H9 (cell line): ENCODE measurements around the gene SSH3. TPM values are rescaled to one million over a fixed set of nuclear protein-coding genes. Genes with fewer than 3 reads are reported as not detected.

ENCODE experiments used
- DNase-seq: peaks from one replicate; pipeline ENCODE4 v3.0.0-alpha.2; 2017
- H2AFZ ChIP-seq: one replicate; pipeline ENCODE4 v1.6.1; 2013; ENCODE audit warnings: mild to moderate bottlenecking, low read length, control low read depth, moderate library complexity
- H2AK5ac ChIP-seq: 2 replicates; pipeline ENCODE4 v1.6.1; 2013; ENCODE audit warnings: low read length, control low read depth, mixed read lengths; ENCODE audit not compliant: insufficient read length
- H2BK120ac ChIP-seq: one replicate; pipeline ENCODE4 v1.6.1; 2013; ENCODE audit warnings: low read depth, mild to moderate bottlenecking, low read length, control low read depth, inconsistent platforms; ENCODE audit not compliant: poor library complexity, severe bottlenecking
- H2BK12ac ChIP-seq: 2 replicates; pipeline ENCODE4 v1.6.1; 2013; ENCODE audit warnings: low read length, control low read depth, mixed read lengths, low read depth; ENCODE audit not compliant: insufficient read length
- H2BK15ac ChIP-seq: 2 replicates; pipeline ENCODE4 v1.6.1; 2013; ENCODE audit warnings: low read depth, low read length, control low read depth
- H2BK20ac ChIP-seq: one replicate; pipeline ENCODE4 v1.6.1; 2013; ENCODE audit warnings: low read depth, mild to moderate bottlenecking, low read length, control low read depth, inconsistent platforms; ENCODE audit not compliant: poor library complexity, severe bottlenecking
- H2BK5ac ChIP-seq: 2 replicates; pipeline ENCODE4 v1.6.1; 2013; ENCODE audit warnings: low read length, control low read depth, mixed read lengths; ENCODE audit not compliant: insufficient read length
- H3K14ac ChIP-seq: 2 replicates; pipeline ENCODE4 v1.6.1; 2013; ENCODE audit warnings: low read length, control low read depth; ENCODE audit not compliant: insufficient read depth
- H3K18ac ChIP-seq: 2 replicates; pipeline ENCODE4 v1.6.1; 2013; ENCODE audit warnings: low read depth, mild to moderate bottlenecking, mixed read lengths, low read length, control low read depth; ENCODE audit not compliant: insufficient read length
- H3K23ac ChIP-seq: 2 replicates; pipeline ENCODE4 v1.6.1; 2013; ENCODE audit warnings: low read length, control low read depth, mixed read lengths, low read depth; ENCODE audit not compliant: insufficient read length
- H3K23me2 ChIP-seq: 2 replicates; pipeline ENCODE4 v1.6.1; 2013; ENCODE audit warnings: low read depth, mild to moderate bottlenecking, mixed read lengths, low read length, control low read depth; ENCODE audit not compliant: insufficient read length, poor library complexity, severe bottlenecking
- H3K27ac ChIP-seq: 2 replicates; pipeline ENCODE4 v1.5.1; 2013; ENCODE audit warnings: low read length, control low read depth, mixed read lengths, low read depth; ENCODE audit not compliant: insufficient read length
- H3K27me3 ChIP-seq: 2 replicates; pipeline ENCODE4 v1.6.1; 2013; ENCODE audit warnings: low read length, control low read depth, inconsistent platforms; ENCODE audit not compliant: insufficient read depth
- H3K4ac ChIP-seq: 2 replicates; pipeline ENCODE4 v1.6.1; 2013; ENCODE audit warnings: low read depth, mild to moderate bottlenecking, control low read depth, inconsistent platforms, low read length, moderate library complexity
- H3K4me1 ChIP-seq: 2 replicates; pipeline ENCODE4 v1.6.1; 2013; ENCODE audit warnings: low read length, control low read depth, inconsistent platforms; ENCODE audit not compliant: insufficient read depth
- H3K4me2 ChIP-seq: 2 replicates; pipeline ENCODE4 v1.6.1; 2013; ENCODE audit warnings: low read length, control low read depth, mixed read lengths; ENCODE audit not compliant: insufficient read length, insufficient read depth
- H3K56ac ChIP-seq: 2 replicates; pipeline ENCODE4 v1.6.1; 2013; ENCODE audit warnings: low read depth, mild to moderate bottlenecking, mixed read lengths, low read length, control low read depth; ENCODE audit not compliant: insufficient read length
- H3K79me1 ChIP-seq: 2 replicates; pipeline ENCODE4 v1.6.1; 2013; ENCODE audit warnings: low read depth, mild to moderate bottlenecking, moderate library complexity, low read length, control low read depth, inconsistent platforms; ENCODE audit not compliant: insufficient read depth, poor library complexity, severe bottlenecking
- H3K79me2 ChIP-seq: 2 replicates; pipeline ENCODE4 v1.6.1; 2013; ENCODE audit warnings: low read length, control low read depth, inconsistent platforms; ENCODE audit not compliant: insufficient read depth
- H3K9ac ChIP-seq: 2 replicates; pipeline ENCODE4 v1.6.1; 2013; ENCODE audit warnings: low read length, control low read depth, mixed read lengths; ENCODE audit not compliant: insufficient read length; ENCODE audit errors: extremely low read depth
- H3K9me3 ChIP-seq: one replicate; pipeline ENCODE4 v1.6.1; 2013; ENCODE audit warnings: low read depth, low read length, inconsistent platforms; ENCODE audit not compliant: control insufficient read depth
- H3T11ph ChIP-seq: one replicate; pipeline ENCODE4 v1.6.1; 2013; ENCODE audit warnings: mild to moderate bottlenecking, low read length, control low read depth, inconsistent platforms
- H4K20me1 ChIP-seq: one replicate; pipeline ENCODE4 v1.6.1; 2013; ENCODE audit not compliant: control insufficient read depth, insufficient read length, insufficient read depth
- H4K5ac ChIP-seq: 2 replicates; pipeline ENCODE4 v1.6.1; 2013; ENCODE audit warnings: low read depth, mild to moderate bottlenecking, mixed read lengths, low read length, control low read depth; ENCODE audit not compliant: insufficient read length
- H4K8ac ChIP-seq: replicated peaks from 2 replicates; pipeline ENCODE4 v1.6.1; 2013; ENCODE audit warnings: low read length, control low read depth, mixed read lengths, low read depth; ENCODE audit not compliant: insufficient read length
- H4K91ac ChIP-seq: 2 replicates; pipeline ENCODE4 v1.6.1; 2013; ENCODE audit warnings: low read depth, mild to moderate bottlenecking, moderate library complexity, mixed read lengths, low read length, control low read depth; ENCODE audit not compliant: insufficient read length
- H3K27ac Mint-ChIP-seq, 3 experiments: 2 replicates in 2 of 3; 3 replicates in 1 of 3; pipeline ENCODE4 v1.8.0; 2020 to 2021; ENCODE audit warnings: mixed read lengths in 3 of 3, mild to moderate bottlenecking in 1 of 3, moderate library complexity in 1 of 3
- H3K27me3 Mint-ChIP-seq: 2 replicates; pipeline ENCODE4 v1.8.0; 2021; ENCODE audit warnings: low read depth, mild to moderate bottlenecking, moderate library complexity, mixed read lengths
- H3K36me3 Mint-ChIP-seq, 3 experiments: 2 replicates in 2 of 3; 3 replicates in 1 of 3; pipeline ENCODE4 v1.8.0; 2020 to 2021; ENCODE audit warnings: low read depth in 3 of 3, mixed read lengths in 3 of 3; ENCODE audit not compliant: insufficient read depth in 1 of 3
- H3K4me1 Mint-ChIP-seq, 2 experiments: 2 replicates each; pipeline ENCODE4 v1.8.0; 2020; ENCODE audit warnings: mixed read lengths in 2 of 2
- H3K4me3 Mint-ChIP-seq, 2 experiments: 2 replicates in 1 of 2; 3 replicates in 1 of 2; pipeline ENCODE4 v1.8.0; 2020 to 2021; ENCODE audit warnings: mild to moderate bottlenecking in 2 of 2, mixed read lengths in 2 of 2, moderate library complexity in 1 of 2
- H3K9me3 Mint-ChIP-seq, 2 experiments: 2 replicates in 1 of 2; 3 replicates in 1 of 2; pipeline ENCODE4 v1.8.0; 2020; ENCODE audit warnings: mild to moderate bottlenecking in 2 of 2, mixed read lengths in 2 of 2, moderate library complexity in 1 of 2
- WGBS: extraction: QIAGEN DNeasy Blood & Tissue Kit; methylation state at CpG from one replicate; pipeline ENCODE4 v1.1.7; 2013; ENCODE audit warnings: missing lambda C conversion rate, low lambda C conversion rate, mixed read lengths; ENCODE audit not compliant: insufficient read length; ENCODE audit errors: extremely low coverage; 5-methylcytosine and 5-hydroxymethylcytosine counted together
- total RNA-seq: library from RNA; stranded (reverse); gene quantifications from 2 replicates; pipeline ENCODE4 v1.2.1, GENCODE V29; 2021
- TF ChIP-seq, protein P1 (sequence below): fragments of 200-600 bp; sonication (generic); conservative IDR thresholded peaks from 3 replicates; pipeline ENCODE4 v1.8.0; 2021; ENCODE audit warnings: antibody characterized with exemption, mild to moderate bottlenecking

SSH3 gene
- total RNA-seq, 1 experiment from 2014 or later = 42.2 TPM

DNA sequence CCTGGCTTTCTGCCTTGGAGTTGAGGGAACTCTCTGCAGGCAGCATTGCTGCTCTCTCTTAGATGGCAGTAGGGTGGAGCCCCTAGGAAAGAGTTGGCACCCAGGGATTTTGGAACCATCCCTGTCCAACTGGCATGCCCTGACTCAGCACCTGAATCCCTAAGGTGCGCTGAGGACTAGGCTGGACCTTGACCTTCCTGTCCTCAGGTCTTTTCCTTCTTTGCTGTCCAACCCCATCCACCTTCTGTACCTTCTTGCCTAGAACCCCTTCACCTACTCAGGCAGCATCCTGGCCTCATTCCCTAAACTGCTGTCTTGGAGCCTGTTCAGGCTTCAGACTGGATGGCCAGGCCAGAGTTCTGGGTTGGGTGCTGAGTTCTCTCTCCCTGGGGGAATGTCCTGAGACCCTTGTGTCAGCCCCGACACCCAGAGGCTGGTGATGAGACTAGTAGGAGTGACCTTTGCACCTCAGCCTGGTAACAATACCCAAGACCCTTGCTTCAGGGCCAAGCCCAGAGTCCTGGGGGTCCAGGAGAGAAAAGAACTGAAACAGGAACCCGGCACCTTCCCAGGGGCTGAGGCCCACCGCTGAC lies 52.6 kb downstream of the SSH3 start:
- Histone ChIP-seq H2BK20ac (no peak overlapping the region), H3K4me2 (no peak overlapping the region), H3K27ac (no peak overlapping the region), H3K4me1 (no peaks in the 10 kb centered on the region), H4K91ac (no peak overlapping the region), H3K23ac (no peak overlapping the region), H3K9ac (no peak overlapping the region), H3K23me2 (peaks cover 14% of the 10 kb centered on the region), H2BK15ac (no peak overlapping the region), H2AFZ (no peak overlapping the region), H2BK120ac (no peak overlapping the region), H3K79me2 (no peaks in the 10 kb centered on the region), H4K20me1 (no peaks in the 10 kb centered on the region), H3K14ac (no peak overlapping the region), H2BK5ac (no peak overlapping the region), H3T11ph (no peak overlapping the region), H2AK5ac (no peak overlapping the region), H3K4ac (no peak overlapping the region), H3K18ac (no peak overlapping the region), H4K8ac (no peak overlapping the region), H3K56ac (no peak overlapping the region), H3K27me3 (no peaks in the 10 kb centered on the region), H3K9me3 (no peaks in the 10 kb centered on the region), H4K5ac (no peak overlapping the region), H2BK12ac (no peak overlapping the region), H3K79me1 (no peaks in the 10 kb centered on the region)
- no peaks in the 10 kb centered on the region for H3K9me3 Mint-ChIP-seq
- no peak for DNase-seq
- peaks cover 19% of the 10 kb centered on the region for H3K27me3 Mint-ChIP-seq
- no CpG with 5 or more reads among the region's 4 CpGs for WGBS
- no peak overlapping the region for H3K27ac Mint-ChIP-seq
- TF ChIP-seq, protein P1, sequence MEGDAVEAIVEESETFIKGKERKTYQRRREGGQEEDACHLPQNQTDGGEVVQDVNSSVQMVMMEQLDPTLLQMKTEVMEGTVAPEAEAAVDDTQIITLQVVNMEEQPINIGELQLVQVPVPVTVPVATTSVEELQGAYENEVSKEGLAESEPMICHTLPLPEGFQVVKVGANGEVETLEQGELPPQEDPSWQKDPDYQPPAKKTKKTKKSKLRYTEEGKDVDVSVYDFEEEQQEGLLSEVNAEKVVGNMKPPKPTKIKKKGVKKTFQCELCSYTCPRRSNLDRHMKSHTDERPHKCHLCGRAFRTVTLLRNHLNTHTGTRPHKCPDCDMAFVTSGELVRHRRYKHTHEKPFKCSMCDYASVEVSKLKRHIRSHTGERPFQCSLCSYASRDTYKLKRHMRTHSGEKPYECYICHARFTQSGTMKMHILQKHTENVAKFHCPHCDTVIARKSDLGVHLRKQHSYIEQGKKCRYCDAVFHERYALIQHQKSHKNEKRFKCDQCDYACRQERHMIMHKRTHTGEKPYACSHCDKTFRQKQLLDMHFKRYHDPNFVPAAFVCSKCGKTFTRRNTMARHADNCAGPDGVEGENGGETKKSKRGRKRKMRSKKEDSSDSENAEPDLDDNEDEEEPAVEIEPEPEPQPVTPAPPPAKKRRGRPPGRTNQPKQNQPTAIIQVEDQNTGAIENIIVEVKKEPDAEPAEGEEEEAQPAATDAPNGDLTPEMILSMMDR = no peak
- H3K4me1 Mint-ChIP-seq = peaks cover 37 to 47% of the 10 kb centered on the region in 2 experiments
- H3K36me3 Mint-ChIP-seq = no peaks in the 10 kb centered on the region
- H3K4me3 Mint-ChIP-seq = 0 out of 5 replicates have a peak overlapping the region, but pooled peaks of 1 of the 2 experiments have one; percentile 17
